ENCODE measurements around the gene C5orf58.

GRCh38 chr5:170219615-170220014, 13.2 kb upstream of the C5orf58 start:
- no peak for TF ChIP-seq CTCF (IDR thresholded peaks at IDR 0.05)
- TF ChIP-seq POLR2A (IDR thresholded peaks at IDR 0.05): no peak

All from adrenal gland (tissue), 5 donors.